ENCODE results near the gene LRP8.

DNA sequence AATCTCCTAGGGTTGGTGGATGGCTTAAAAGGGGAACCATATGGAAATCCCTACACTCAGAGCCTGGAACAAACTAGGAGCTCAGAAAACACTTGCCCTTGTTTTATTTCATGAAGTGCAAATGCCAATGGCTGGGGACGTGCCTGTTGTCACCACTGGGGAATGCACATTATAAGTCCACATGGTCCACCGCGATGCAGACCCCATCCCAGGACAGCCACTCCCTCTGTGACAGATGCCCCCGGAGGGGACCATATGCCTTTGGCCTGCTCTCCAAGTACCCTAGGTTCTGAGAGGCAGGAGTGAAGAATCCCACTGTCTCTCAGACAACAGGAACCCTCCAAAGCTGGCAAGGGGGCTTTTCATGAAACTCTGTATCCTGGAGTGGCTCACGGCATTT lies 42.3 kb downstream of the LRP8 start:
- TF ChIP-seq EZH2phosphoT487 (IDR thresholded peaks at IDR 0.05; ENCODE audit: borderline replicate concordance, low read length) (no peak), CTCF (conservative IDR thresholded peaks at IDR 0.05; ENCODE audit: low read depth, low read length) (no peak), EZH2 (IDR thresholded peaks at IDR 0.05; ENCODE audit: low read length, unreplicated experiment) (no peak)

Data from PC-3 (cell line).